HepG2 (cell line): ENCODE data around the gene ZDHHC7. TPM values are rescaled to one million over a fixed set of nuclear protein-coding genes. Genes with fewer than 3 reads are reported as not detected.

Experiments used
- ATF6 ChIP-seq: sonication (generic); formaldehyde crosslinking; conservative IDR thresholded peaks from 2 replicates; pipeline ENCODE4 v1.4.0; 2020; ENCODE audit warnings: missing genetic modification reagents
- JUNB ChIP-seq: sonication (generic); formaldehyde crosslinking; IDR thresholded peaks from 2 replicates; pipeline ENCODE4 v1.8.0; 2022; ENCODE audit warnings: missing genetic modification reagents, mild to moderate bottlenecking, borderline replicate concordance
- NCOA2 ChIP-seq: sonication (generic); formaldehyde crosslinking; IDR thresholded peaks from 2 replicates; pipeline ENCODE4 v1.8.0; 2022; ENCODE audit warnings: inconsistent platforms
- RELA ChIP-seq: sonication (generic); formaldehyde crosslinking; IDR thresholded peaks from 2 replicates; pipeline ENCODE4 v1.4.0; 2020; ENCODE audit warnings: missing genetic modification reagents
- TBX2 ChIP-seq: sonication (generic); formaldehyde crosslinking; IDR thresholded peaks from 2 replicates; pipeline ENCODE4 v1.5.0; 2020; ENCODE audit warnings: missing genetic modification reagents, mild to moderate bottlenecking, borderline replicate concordance
- WIZ ChIP-seq: sonication (generic); formaldehyde crosslinking; IDR thresholded peaks from 2 replicates; pipeline ENCODE4 v1.5.1; 2020; ENCODE audit warnings: mild to moderate bottlenecking, missing genetic modification reagents
- ZFAT ChIP-seq: sonication (generic); formaldehyde crosslinking; conservative IDR thresholded peaks from 2 replicates; pipeline ENCODE4 v1.8.1; 2023; ENCODE audit warnings: missing genetic modification reagents, inconsistent platforms
- ZNF335 ChIP-seq: sonication (generic); formaldehyde crosslinking; IDR thresholded peaks from 2 replicates; pipeline ENCODE4 v1.4.0; 2020; ENCODE audit warnings: missing genetic modification reagents
- ZNF687 ChIP-seq: sonication (generic); formaldehyde crosslinking; IDR thresholded peaks from 2 replicates; pipeline ENCODE4 v1.5.1; 2020; ENCODE audit warnings: mild to moderate bottlenecking, missing genetic modification reagents, moderate library complexity
- ZNF710 ChIP-seq: sonication (generic); formaldehyde crosslinking; IDR thresholded peaks from 2 replicates; pipeline ENCODE4 v1.5.0; 2020; ENCODE audit warnings: mild to moderate bottlenecking, missing genetic modification reagents, borderline replicate concordance
- polyA plus RNA-seq, 8 experiments: library from polyadenylated mRNA; depleted of rRNA in 3 of 8; stranded (reverse) in 7 of 8; unstranded in 1 of 8; fragments of >200 nt; fragmentation: Illumina TruSeq in 4 of 8; extraction: Trizol in 4 of 8; gene quantifications; 2 replicates each; pipeline versions ENCODE4 v1.2.1 to v1.2.3, GENCODE V29; 2011 to 2016; ENCODE audit warnings: low read depth in 4 of 8, missing spikeins in 1 of 8, mixed read lengths in 1 of 8; ENCODE audit not compliant: insufficient read depth in 1 of 8
- total RNA-seq, 5 experiments: library from RNA; depleted of rRNA; stranded (reverse); fragments of >200 nt; fragmentation: Illumina TruSeq; extraction: Trizol; gene quantifications; 2 replicates each; pipeline ENCODE4 v1.2.3, GENCODE V29; 2016; ENCODE audit warnings: low read depth in 1 of 5
- TF ChIP-seq, protein P1 (sequence below), 2 experiments: sonication (generic) in 1 of 2; formaldehyde crosslinking in 1 of 2; IDR thresholded peaks; 2 replicates each; pipeline versions ENCODE4 v1.4.0 to v1.6.1; 2018 to 2020; ENCODE audit warnings: missing genetic modification reagents in 2 of 2, borderline replicate concordance in 1 of 2, low read depth in 1 of 2, mild to moderate bottlenecking in 1 of 2, missing biosample characterization in 1 of 2
- TF ChIP-seq, protein P2 (sequence below): sonication (generic); formaldehyde crosslinking; IDR thresholded peaks from 2 replicates; pipeline ENCODE4 v1.5.0; 2020; ENCODE audit warnings: missing genetic modification reagents
- TF ChIP-seq, protein P3 (sequence below): sonication (generic); formaldehyde crosslinking; IDR thresholded peaks from 2 replicates; pipeline ENCODE4 v1.4.0; 2020; ENCODE audit warnings: missing genetic modification reagents, mild to moderate bottlenecking, borderline replicate concordance

The ZDHHC7 gene
- total and polyA plus RNA-seq, 2 of the 13 experiments (the other 11 are each of a cell fraction or from before 2014, with no cell fraction given): 46.8 to 67.6 TPM

DNA sequence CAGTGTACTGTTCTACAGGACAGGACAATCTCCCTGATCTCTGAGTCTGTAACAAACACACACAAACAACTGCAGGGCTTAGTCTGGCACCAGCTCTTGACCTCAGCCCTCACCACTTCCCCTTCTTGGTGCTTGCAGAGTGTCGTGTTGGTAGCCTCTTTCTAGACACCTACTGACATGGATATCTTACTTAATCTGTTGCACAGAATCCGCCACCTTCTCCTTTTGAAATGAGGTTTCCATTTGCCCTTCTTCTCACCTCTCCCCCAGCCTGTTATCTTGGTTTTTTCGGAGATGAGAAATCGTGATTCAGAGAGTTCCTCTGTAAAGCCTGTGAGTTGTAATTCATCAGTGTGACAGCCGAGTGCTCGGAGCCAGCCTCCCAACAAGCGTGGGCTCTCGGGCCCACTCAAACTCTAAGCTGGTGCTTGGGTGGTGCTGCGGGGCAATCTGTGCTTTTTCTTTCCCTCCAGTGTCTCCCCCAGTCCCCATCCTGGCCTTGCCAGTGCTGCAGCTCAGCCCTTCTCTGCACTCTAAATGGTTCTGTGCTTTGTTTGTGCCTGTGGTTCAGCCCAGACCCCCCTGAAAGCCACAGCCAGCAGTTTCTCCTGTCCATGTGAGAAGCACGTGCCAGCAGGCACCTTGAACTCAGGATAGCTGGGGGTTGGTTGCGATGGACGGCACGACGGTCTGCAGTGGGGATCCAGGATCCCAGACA, 44.3 kb upstream of the ZDHHC7 start (continued):
- TF ChIP-seq ZNF710 (CRISPR knock-in tag): no peak
- TF ChIP-seq, protein P1, sequence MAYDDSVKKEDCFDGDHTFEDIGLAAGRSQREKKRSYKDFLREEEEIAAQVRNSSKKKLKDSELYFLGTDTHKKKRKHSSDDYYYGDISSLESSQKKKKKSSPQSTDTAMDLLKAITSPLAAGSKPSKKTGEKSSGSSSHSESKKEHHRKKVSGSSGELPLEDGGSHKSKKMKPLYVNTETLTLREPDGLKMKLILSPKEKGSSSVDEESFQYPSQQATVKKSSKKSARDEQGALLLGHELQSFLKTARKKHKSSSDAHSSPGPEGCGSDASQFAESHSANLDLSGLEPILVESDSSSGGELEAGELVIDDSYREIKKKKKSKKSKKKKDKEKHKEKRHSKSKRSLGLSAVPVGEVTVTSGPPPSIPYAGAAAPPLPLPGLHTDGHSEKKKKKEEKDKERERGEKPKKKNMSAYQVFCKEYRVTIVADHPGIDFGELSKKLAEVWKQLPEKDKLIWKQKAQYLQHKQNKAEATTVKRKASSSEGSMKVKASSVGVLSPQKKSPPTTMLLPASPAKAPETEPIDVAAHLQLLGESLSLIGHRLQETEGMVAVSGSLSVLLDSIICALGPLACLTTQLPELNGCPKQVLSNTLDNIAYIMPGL (CRISPR knock-in tag; IDR thresholded peaks at IDR 0.05; ENCODE audit: borderline replicate concordance in 1 of 2, low read depth in 1 of 2): no peak
- no peak for TF ChIP-seq RELA (CRISPR knock-in tag)
- TF ChIP-seq, protein P2, sequence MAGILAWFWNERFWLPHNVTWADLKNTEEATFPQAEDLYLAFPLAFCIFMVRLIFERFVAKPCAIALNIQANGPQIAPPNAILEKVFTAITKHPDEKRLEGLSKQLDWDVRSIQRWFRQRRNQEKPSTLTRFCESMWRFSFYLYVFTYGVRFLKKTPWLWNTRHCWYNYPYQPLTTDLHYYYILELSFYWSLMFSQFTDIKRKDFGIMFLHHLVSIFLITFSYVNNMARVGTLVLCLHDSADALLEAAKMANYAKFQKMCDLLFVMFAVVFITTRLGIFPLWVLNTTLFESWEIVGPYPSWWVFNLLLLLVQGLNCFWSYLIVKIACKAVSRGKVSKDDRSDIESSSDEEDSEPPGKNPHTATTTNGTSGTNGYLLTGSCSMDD (CRISPR knock-in tag): 0 out of 2 replicates have a peak, but pooled peaks have one; percentile 29
- TF ChIP-seq ZFAT: no peak
- peak; percentile 82; the same call in 1 of the 2 replicates for TF ChIP-seq WIZ
- peak; percentile 77 for TF ChIP-seq TBX2 (CRISPR knock-in tag)
- TF ChIP-seq ATF6 (CRISPR knock-in tag): no peak
- TF ChIP-seq ZNF687 (CRISPR knock-in tag): peak; percentile 99
- TF ChIP-seq NCOA2 (CRISPR knock-in tag): no peak
- TF ChIP-seq ZNF335 (CRISPR knock-in tag): 0 out of 2 replicates have a peak, but pooled peaks have one; percentile 10
- TF ChIP-seq, protein P3, sequence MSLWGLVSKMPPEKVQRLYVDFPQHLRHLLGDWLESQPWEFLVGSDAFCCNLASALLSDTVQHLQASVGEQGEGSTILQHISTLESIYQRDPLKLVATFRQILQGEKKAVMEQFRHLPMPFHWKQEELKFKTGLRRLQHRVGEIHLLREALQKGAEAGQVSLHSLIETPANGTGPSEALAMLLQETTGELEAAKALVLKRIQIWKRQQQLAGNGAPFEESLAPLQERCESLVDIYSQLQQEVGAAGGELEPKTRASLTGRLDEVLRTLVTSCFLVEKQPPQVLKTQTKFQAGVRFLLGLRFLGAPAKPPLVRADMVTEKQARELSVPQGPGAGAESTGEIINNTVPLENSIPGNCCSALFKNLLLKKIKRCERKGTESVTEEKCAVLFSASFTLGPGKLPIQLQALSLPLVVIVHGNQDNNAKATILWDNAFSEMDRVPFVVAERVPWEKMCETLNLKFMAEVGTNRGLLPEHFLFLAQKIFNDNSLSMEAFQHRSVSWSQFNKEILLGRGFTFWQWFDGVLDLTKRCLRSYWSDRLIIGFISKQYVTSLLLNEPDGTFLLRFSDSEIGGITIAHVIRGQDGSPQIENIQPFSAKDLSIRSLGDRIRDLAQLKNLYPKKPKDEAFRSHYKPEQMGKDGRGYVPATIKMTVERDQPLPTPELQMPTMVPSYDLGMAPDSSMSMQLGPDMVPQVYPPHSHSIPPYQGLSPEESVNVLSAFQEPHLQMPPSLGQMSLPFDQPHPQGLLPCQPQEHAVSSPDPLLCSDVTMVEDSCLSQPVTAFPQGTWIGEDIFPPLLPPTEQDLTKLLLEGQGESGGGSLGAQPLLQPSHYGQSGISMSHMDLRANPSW: no peak
- TF ChIP-seq JUNB (CRISPR knock-in tag): peak; percentile 67; the same call in 1 of the 2 replicates
